ENCODE results near the gene PLIN5.
A peak's percentile ranks its signal among the peaks of the same experiment; 100 is the strongest.

The PLIN5 gene

DNA sequence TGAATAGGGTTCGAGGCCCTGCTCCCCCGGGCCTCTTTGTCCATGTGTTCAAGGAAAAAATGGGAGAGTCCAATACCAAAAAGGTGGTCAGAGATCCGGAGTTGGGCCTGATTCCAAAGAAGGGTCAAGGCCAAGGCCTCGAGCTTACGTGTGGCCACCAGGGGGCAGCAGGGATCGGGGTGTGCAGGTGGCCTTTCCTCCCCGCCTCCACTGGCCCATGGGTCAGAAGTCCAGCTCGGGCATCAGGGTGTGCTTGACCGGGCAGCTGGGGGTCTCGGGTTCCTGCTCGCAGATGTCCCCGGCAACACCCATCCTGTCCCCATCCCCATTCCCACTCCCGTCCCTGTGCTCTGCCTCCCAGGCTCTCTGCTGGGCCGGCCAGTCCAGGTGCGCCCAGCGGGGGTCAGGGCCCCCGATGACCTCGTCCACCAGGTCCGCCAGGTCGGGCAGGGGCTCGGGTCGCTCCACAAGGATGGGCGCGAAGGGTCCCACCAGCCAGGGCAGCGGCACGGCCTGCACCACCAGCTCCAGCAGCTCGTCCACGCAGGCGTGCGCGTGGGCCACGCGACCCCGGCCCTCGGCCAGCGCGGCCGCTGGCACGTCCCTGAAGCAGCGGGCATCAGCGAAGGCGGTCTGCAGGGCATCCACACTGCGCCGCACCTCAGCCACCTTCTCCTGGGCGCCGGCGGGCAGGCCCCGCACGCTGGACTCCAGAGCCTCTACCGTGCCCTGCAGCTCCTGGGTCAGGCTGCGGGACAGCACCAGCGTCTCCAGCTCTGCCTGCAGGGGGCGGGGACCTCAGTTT lies 11.5 kb downstream of the PLIN5 start:
- peak in 14 of 51 donors; percentile 2 to 49 (median 18) for DNase-seq

DNA sequence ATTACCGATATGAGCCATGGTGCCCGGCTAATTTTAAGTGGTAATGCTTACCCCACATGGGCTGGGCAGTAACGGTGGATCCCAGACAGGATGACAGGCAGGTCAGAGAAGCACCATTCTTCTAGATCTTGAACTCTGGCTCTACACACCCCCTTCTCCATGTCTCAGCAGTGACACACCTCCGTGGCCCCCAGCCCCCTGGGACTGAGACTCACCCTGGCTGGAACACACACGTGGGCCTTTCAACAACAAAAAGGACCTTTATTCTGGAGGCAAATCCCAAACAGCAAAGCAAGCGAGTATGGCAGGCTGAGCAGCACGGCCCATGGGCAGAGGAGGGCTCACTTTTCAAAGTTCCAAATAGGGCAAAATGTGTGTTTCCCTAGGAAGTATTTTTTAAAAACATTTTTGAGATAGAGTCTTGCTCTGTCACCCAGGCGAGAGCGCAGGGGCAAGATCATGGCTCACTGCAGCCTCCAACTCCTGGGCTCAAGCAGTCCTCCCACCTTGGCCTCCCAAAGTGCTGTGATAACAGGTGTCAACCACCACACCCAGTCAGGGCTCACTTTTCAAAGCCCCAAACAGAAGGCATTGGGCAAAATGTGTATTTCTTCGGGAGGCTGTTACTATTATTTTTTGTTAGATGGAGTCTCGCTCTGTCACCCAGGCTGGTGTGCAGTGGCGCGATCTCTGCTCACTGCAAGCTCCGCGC lies 12.6 kb downstream of the PLIN5 start:
- DNase-seq = no peak

DNA sequence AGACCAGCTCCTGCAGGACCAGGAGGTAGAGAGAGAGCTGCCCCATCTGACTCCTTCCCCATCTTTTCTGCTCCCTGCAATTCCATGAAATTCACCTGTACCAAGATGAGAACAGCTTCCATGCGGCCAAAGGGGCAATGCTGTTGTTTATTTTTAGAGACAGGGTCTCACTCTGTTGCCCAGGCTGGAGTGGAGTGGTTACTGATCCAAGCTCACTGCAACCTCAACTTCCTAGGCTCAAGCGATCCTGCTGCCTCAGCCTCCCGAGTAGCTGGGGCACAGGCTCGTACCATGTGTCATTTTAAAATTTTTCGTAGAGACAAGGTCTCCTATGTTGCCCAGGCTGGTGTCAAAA lies 13.2 kb downstream of the PLIN5 start:
- DNase-seq = no peak

DNA sequence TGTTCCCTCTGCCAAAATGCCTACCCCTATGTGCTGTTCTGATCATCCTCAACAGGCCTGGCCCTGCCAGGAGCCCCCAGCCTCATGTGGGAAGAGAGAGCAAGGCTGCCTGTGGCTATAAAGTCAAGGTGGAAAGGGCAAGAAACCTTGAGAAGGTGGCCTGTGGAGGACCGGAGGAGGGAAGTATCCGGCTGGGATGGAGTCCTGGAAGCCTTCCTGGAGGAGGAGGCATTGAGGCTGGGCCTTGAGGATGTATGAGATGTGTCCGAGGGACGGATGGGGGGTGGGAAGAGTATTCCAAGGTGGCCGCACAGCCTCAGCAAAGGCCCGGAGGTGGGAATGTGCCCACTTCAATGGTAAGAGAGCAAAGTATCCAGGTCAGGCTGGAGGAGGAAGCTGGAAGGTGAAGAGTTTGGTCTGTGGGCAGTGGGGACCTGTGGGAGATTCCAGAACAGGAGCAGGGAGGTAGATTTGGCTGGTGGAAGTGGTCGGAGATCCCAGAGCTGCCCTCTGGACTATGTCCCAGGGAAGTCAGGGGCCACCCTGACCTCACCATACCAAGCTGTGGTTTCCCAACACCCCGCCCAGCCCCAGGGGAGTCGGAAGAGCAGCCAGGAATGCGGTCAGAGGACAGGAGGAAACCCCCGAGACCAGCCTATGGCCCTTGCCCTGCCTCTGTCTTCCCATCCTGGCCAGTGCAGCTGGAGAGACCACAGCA lies 13.7 kb downstream of the PLIN5 start:
- no peak for DNase-seq

DNA sequence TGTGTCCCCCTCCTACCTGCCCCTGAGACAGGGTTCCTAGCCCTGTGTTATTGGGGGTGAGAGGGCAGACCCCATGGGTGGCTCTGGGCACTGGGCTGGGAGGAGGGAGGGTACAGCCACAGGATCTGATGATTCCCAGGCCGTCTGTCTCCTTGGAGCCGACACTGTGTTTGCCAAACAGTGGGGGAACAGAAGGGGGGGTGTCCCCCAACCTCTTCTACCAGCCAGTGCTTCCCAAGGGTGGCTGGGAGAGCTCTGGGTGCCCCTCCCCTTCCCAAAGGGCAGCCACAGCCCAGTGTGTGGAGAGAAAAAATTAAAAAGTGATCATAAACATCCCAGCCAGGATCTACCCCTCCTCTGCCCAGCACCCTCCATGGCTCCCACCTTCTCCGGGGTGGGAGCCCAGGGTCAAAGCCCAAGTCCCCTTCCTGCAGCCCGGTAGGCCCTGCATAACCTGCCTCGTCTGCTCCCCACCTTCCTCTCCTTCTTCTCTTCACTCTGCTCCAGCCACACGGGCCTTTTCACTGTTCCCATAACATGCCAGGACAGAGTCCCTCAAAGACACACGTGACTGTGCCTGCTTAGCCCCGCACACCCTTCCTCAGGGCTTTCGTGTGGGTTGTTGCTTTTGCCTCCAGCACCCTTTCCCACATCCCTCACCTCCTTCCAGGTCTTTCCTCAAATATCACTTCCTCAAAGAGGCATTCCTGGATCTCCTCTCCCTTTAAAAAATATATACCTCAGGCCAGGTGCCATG lies 15.3 kb downstream of the PLIN5 start:
- DNase-seq = peak in 12 of 51 donors; percentile 13 to 40 (median 32)

GRCh38 chr19:4519172-4519496 lies 15.9 kb downstream of the PLIN5 start:
- DNase-seq = no peak

- peak in 38 of 51 donors; percentile 8 to 85 (median 66) for DNase-seq
Observed at GRCh38 chr19:4518345-4519171, 16.5 kb downstream of the PLIN5 start, which contains the start of gene PLIN4. PLIN4 (minus strand) TSS chr19:4518486; CDS start chr19:4518272, 214 bp downstream.

GRCh38 chr19:4517451-4518057 lies 17.5 kb downstream of the PLIN5 start:
- DNase-seq = no peak

DNA sequence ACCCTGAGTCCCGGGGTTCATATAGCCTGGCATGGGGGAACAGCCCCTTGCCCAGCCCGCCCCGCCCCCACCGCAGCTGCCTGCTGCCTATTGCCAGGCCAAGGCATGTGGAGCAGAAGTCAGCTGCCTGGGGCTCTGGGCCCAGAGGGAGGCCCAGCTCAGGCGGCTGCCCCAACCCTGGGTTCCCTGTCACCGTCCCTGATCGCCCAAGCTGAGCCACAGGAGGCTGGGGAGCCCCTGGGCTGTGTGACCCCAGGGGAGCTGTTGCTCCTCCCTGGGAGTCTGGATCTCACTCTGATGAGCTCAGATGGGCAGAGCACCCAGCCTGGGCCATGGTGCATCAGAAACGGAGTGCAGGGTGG lies 18.1 kb downstream of the PLIN5 start:
- peak in 10 of 51 donors; percentile 6 to 44 (median 28) for DNase-seq

DNA sequence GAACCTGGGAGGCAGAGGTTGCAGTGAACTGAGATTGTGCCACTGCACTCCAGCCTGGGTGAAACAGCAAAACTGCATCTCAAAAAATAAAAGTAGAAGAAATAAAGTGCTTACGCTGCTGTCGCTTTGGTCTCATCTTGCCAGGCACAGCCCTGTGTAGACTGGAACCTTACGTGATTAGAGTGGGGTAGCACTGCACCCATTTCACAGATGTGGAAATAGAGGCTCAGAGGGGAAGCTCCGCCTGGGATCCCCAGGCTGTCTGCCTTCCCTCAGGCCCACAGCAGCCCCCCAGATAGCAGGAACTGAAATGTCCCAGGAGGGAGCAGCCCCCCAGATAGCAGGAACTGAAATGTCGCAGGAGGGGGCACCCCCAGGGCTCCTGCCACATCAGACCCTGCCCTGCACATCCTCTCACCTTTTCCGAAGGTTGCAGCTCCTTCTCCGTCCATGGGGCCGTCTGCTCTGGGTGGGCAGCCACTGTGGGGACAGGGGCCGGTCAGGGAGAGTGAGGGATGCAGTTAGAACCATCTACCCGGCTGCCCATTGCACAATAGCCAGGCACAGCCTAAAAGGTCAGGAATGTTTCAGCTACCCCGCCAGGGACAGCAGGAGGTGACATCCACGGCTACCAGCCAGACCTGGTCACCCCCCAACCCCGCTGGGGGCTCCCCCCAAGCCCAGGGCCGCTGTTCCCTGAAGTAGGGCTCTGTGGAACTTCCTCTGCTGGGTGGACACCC lies 18.7 kb downstream of the PLIN5 start:
- DNase-seq = no peak

GRCh38 chr19:4515732-4516131 lies 19.3 kb downstream of the PLIN5 start:
- no peak for DNase-seq

- DNase-seq = no peak
Observed at GRCh38 chr19:4513248-4513647, 21.8 kb downstream of the PLIN5 start.

DNA sequence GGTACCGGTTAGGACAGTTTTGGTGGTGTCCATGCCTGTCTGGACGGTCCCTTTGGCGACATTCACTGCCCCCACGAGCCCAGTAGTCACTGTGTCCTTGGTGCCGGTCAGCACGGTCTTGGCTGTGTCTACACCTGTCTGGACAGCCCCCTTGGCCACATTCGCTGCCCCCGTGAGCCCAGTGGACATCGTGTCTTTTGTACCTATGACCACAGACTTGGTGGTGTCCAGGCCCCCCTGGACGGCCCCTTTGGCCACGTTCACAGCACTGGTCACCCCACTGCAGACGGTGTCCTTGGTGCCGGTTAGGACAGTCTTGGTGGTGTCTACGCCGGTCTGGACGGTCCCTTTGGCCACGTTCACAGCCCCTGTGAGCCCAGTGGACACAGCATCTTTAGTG lies 23.0 kb downstream of the PLIN5 start:
- no peak for DNase-seq

- DNase-seq = no peak
Observed at GRCh38 chr19:4511300-4512054, 23.5 kb downstream of the PLIN5 start.

DNA sequence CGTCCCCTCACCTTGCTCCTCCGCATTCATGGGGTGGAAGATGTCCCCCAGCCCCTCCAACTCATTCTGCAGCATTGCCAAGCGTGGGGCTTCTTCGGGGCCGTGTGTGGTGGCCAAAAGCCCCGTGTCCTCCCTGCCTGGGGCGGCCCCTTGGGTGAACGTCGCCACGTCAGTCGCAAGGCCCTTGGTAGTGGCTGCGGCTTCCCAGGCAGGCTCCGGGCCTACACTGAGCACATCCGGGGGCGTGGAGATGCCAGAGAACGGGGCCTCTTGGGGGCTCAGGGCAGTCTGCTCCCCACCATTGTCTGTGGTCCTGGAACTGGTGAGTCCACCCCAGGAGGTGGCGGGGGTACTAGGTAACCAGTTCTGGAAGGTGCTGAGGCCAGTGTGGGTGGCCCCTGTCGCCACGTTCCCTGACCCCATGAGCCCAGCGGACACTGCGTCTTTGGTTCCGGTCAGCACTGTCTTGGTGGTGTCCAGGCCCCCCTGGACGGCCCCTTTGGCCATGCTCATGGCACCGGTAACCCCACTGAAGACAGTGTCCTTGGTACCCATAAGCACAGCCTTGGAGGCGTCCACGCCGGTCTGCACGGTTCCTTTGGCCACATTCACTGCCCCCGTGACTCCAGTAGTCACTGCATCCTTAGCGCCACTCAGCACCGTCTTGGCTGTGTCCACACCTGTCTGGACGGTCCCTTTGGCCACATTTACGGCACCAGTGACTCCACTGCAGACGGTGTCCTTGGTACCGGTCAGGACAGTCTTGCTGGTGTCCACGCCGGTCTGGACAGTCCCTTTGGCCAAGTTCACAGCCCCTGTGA lies 24.4 kb downstream of the PLIN5 start:
- DNase-seq = no peak

GRCh38 chr19:4508698-4509097 lies 26.3 kb downstream of the PLIN5 start:
- no peak for DNase-seq

DNA sequence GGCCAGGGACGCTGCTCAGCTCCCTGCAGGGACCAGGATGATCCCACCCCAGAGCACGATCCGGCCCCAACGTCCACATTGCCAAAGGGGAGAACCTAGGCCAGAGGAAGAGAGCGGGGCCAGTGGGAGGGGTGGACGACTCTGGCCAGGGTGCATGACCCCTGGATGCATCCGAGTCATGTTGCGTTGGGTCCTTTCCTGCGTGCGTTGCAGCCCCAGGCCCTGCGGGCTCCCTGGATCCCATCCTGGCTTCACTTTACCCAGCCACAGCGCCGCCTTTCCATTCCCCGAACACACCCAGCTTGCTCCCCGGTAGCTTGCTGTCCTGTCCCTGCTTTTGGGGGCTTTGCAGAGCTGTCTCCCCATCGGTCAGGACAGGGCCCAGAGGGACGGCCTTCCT lies 27.2 kb downstream of the PLIN5 start:
- DNase-seq = no peak

- no peak for DNase-seq
Observed at GRCh38 chr19:4507150-4507452, 27.9 kb downstream of the PLIN5 start.
